Tibial nerve (tissue), 3 donors: ENCODE results near the gene SUCLG1.

Source experiments
- CTCF ChIP-seq, 5 experiments: fragments of 200-600 bp in 3 of 5; fragments of 450-650 bp in 2 of 5; sonication (generic) in 3 of 5; IDR thresholded peaks; one replicate each; pipeline ENCODE4 v1.5.1; 2016 to 2019; ENCODE audit warnings: antibody characterized with exemption in 5 of 5, mild to moderate bottlenecking in 3 of 5, moderate library complexity in 2 of 5
- POLR2A ChIP-seq, 2 donors: fragments of 450-650 bp; IDR thresholded peaks; one replicate each; pipeline ENCODE4 v1.6.1; 2017; ENCODE audit warnings: antibody characterized with exemption in 2 of 2, mild to moderate bottlenecking in 2 of 2, moderate library complexity in 2 of 2

- TF ChIP-seq CTCF (IDR thresholded peaks at IDR 0.05), result no peak
- TF ChIP-seq POLR2A (IDR thresholded peaks at IDR 0.05), result no peak
These were observed 1.4 kb downstream of the SUCLG1 start for GRCh38 chr2:84457686-84458085.
